HFFc6 (cell line): ENCODE measurements around the gene ITPK1. TPM values are rescaled to one million over a fixed set of nuclear protein-coding genes. Genes with fewer than 3 reads are reported as not detected.

Experiments
- DNase-seq: peaks from one replicate; pipeline ENCODE4 v3.0.0-alpha.2; 2018
- H3K27ac Mint-ChIP-seq: 2 replicates; pipeline ENCODE4 v1.8.0; 2020; ENCODE audit warnings: mild to moderate bottlenecking, mixed read lengths
- H3K27me3 Mint-ChIP-seq: 2 replicates; pipeline ENCODE4 v1.8.0; 2021; ENCODE audit warnings: mild to moderate bottlenecking, moderate library complexity, mixed read lengths; ENCODE audit not compliant: insufficient read depth
- H3K36me3 Mint-ChIP-seq: 2 replicates; pipeline ENCODE4 v1.8.0; 2021; ENCODE audit warnings: low read depth, mixed read lengths
- H3K4me1 Mint-ChIP-seq: 2 replicates; pipeline ENCODE4 v1.8.0; 2020; ENCODE audit warnings: low read depth, mixed read lengths
- H3K4me3 Mint-ChIP-seq: 2 replicates; pipeline ENCODE4 v1.8.0; 2020; ENCODE audit warnings: mild to moderate bottlenecking, moderate library complexity, mixed read lengths
- H3K9me3 Mint-ChIP-seq: 2 replicates; pipeline ENCODE4 v1.8.0; 2020; ENCODE audit warnings: mild to moderate bottlenecking, mixed read lengths
- total RNA-seq, 6 experiments: library from RNA; stranded (reverse); fragmentation: NEBNext Ultra II Directional; extraction: Animal tissue kit (Norgen Biotek cat#: 25700); gene quantifications; 2 replicates in 1 of 6; 3 replicates in 5 of 6; pipeline ENCODE4 v1.2.3, GENCODE V29; 2021
- TF ChIP-seq, protein P1 (sequence below): fragments of 200-600 bp; sonication (generic); IDR thresholded peaks from 2 replicates; pipeline ENCODE4 v1.5.0; 2021; ENCODE audit warnings: antibody characterized with exemption, mild to moderate bottlenecking

ITPK1 gene
- total RNA-seq, 6 experiments from 2014 or later, result 27.3 to 38.1 (median 32.4) TPM

- H3K27ac Mint-ChIP-seq, result no peak overlapping the region
- DNase-seq, result no peak
- H3K9me3 Mint-ChIP-seq, result no peaks in the 10 kb centered on the region
- peaks cover 25% of the 10 kb centered on the region for H3K27me3 Mint-ChIP-seq
- H3K36me3 Mint-ChIP-seq, result no peaks in the 10 kb centered on the region
- TF ChIP-seq, protein P1, sequence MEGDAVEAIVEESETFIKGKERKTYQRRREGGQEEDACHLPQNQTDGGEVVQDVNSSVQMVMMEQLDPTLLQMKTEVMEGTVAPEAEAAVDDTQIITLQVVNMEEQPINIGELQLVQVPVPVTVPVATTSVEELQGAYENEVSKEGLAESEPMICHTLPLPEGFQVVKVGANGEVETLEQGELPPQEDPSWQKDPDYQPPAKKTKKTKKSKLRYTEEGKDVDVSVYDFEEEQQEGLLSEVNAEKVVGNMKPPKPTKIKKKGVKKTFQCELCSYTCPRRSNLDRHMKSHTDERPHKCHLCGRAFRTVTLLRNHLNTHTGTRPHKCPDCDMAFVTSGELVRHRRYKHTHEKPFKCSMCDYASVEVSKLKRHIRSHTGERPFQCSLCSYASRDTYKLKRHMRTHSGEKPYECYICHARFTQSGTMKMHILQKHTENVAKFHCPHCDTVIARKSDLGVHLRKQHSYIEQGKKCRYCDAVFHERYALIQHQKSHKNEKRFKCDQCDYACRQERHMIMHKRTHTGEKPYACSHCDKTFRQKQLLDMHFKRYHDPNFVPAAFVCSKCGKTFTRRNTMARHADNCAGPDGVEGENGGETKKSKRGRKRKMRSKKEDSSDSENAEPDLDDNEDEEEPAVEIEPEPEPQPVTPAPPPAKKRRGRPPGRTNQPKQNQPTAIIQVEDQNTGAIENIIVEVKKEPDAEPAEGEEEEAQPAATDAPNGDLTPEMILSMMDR, result no peak
- H3K4me1 Mint-ChIP-seq, result no peaks in the 10 kb centered on the region
- H3K4me3 Mint-ChIP-seq, result no peak overlapping the region
These were observed 198.4 kb downstream of the ITPK1 start for GRCh38 chr14:92917041-92917940.

- Mint-ChIP-seq H3K4me3 (no peak overlapping the region), H3K9me3 (no peaks in the 10 kb centered on the region), H3K4me1 (no peaks in the 10 kb centered on the region), H3K27me3 (peaks cover 19% of the 10 kb centered on the region), H3K36me3 (no peaks in the 10 kb centered on the region), H3K27ac (no peak overlapping the region)
- DNase-seq, result no peak
- TF ChIP-seq, protein P1, result no peak
These were observed 199.5 kb downstream of the ITPK1 start for GRCh38 chr14:92916201-92916600.

DNA sequence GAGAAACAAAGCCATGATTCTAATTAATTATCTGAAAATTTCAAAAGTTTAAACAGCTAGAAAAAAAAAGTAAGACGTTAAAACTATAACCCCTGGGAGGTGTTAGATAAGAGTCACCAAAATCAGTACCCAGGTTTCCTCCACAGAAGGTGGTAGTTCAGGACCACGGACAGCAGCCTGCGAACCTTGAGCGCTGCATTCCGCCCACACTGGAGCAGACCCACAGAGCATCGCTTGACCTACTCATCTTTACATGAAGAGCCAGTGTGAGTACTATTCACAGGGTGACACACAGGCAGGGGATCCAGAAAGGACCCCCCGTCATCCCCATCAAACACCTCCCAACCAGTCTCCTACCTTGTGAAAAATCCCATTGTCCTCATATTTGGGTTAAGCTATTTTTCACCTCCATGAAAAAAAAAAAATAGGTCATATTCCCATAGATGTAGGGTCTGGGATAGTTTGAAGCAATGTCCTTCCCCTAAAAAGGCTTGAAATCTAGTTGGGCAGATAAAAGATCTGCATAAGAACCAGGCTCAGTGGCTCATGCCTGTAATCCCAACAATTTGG lies 201.6 kb downstream of the ITPK1 start:
- TF ChIP-seq, protein P1, result no peak
- H3K4me1 Mint-ChIP-seq, result no peaks in the 10 kb centered on the region
- no peak for DNase-seq
- no peaks in the 10 kb centered on the region for H3K9me3 Mint-ChIP-seq
- H3K27me3 Mint-ChIP-seq, result peaks cover 16% of the 10 kb centered on the region
- H3K36me3 Mint-ChIP-seq, result no peaks in the 10 kb centered on the region
- no peak overlapping the region for H3K4me3 Mint-ChIP-seq
- H3K27ac Mint-ChIP-seq, result no peak overlapping the region

DNA sequence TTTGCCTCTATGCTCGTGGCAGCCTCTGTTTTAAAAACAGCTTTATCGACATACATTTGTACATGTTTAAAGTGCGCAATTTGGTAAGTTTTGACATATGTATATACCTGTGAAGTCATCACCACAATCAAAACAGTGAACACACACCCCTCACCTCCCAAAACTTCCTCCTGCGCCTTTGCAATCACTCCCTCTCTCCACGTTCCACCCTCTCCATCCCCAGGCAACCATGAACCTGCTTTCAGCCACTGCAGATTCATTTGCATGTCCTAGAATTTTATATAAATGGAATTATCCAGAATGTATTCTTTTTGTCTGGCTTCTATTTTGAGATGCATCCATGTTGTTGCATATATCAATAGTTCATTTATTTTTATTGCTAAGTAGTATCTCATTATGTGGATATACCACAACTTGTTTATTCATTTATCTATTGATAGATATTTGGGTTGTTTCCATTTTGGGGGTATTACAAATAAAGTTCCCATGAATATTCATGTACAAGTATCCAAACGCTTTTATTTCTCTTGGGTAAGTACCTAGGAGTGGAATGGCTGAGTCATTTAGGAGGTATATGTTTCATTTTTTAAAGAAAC lies 208.3 kb downstream of the ITPK1 start:
- Mint-ChIP-seq H3K4me1 (no peaks in the 10 kb centered on the region), H3K4me3 (no peak overlapping the region), H3K27me3 (peaks cover 26% of the 10 kb centered on the region), H3K36me3 (no peaks in the 10 kb centered on the region), H3K27ac (no peak overlapping the region), H3K9me3 (no peaks in the 10 kb centered on the region)
- TF ChIP-seq, protein P1, result no peak
- DNase-seq, result no peak

- Mint-ChIP-seq H3K36me3 (no peaks in the 10 kb centered on the region), H3K9me3 (no peaks in the 10 kb centered on the region), H3K4me3 (no peak overlapping the region), H3K27ac (no peak overlapping the region), H3K27me3 (peaks cover 32% of the 10 kb centered on the region), H3K4me1 (no peaks in the 10 kb centered on the region)
- TF ChIP-seq, protein P1, result no peak
- DNase-seq, result no peak
These were observed 208.9 kb downstream of the ITPK1 start for GRCh38 chr14:92906823-92907222.
